ENCODE data around the gene ASIC1.

ASIC1 gene

GRCh38 chr12:50090391-50090790 lies 33.0 kb downstream of the ASIC1 start:
- no peak for TF ChIP-seq EZH2phosphoT487 (conservative IDR thresholded peaks at IDR 0.05; ENCODE audit: low read length)
- TF ChIP-seq, protein P1, sequence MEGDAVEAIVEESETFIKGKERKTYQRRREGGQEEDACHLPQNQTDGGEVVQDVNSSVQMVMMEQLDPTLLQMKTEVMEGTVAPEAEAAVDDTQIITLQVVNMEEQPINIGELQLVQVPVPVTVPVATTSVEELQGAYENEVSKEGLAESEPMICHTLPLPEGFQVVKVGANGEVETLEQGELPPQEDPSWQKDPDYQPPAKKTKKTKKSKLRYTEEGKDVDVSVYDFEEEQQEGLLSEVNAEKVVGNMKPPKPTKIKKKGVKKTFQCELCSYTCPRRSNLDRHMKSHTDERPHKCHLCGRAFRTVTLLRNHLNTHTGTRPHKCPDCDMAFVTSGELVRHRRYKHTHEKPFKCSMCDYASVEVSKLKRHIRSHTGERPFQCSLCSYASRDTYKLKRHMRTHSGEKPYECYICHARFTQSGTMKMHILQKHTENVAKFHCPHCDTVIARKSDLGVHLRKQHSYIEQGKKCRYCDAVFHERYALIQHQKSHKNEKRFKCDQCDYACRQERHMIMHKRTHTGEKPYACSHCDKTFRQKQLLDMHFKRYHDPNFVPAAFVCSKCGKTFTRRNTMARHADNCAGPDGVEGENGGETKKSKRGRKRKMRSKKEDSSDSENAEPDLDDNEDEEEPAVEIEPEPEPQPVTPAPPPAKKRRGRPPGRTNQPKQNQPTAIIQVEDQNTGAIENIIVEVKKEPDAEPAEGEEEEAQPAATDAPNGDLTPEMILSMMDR (IDR thresholded peaks at IDR 0.05; ENCODE audit: insufficient read depth, low read length, poor library complexity, severe bottlenecking) = no peak
- Histone ChIP-seq H2AFZ (ENCODE audit: low read depth, low read length, severe bottlenecking) (no peak overlapping the region), H3K9ac (ENCODE audit: low read length) (no peak overlapping the region), H3K27me3 (ENCODE audit: low read length) (no peaks in the 10 kb centered on the region), H3K36me3 (ENCODE audit: low read length) (peaks cover 23% of the 10 kb centered on the region), H3K4me3 (ENCODE audit: insufficient read depth, low read length, poor library complexity, severe bottlenecking) (no peak overlapping the region), H3K9me2 (replicated peaks; ENCODE audit: insufficient read depth, low read length) (no peaks in the 10 kb centered on the region), H3K27ac (ENCODE audit: low read depth, low read length) (no peak overlapping the region), H3K79me2 (ENCODE audit: insufficient read depth, low read length) (no peaks in the 10 kb centered on the region; the same call in 1 of the 2 replicates), H3K9me3 (ENCODE audit: insufficient read depth, low read length) (no peaks in the 10 kb centered on the region), H3K4me2 (ENCODE audit: low read depth, low read length, poor library complexity, severe bottlenecking) (no peak overlapping the region), H3F3A (ENCODE audit: insufficient read depth) (peaks cover 21% of the 10 kb centered on the region), H4K20me1 (ENCODE audit: low read depth, low read length) (no peaks in the 10 kb centered on the region)

- H3K9me2 ChIP-seq (replicated peaks; ENCODE audit: insufficient read depth, low read length) = no peaks in the 10 kb centered on the region
- peaks cover 12% of the 10 kb centered on the region; the same call in 1 of the 2 replicates for H3K36me3 ChIP-seq (ENCODE audit: low read length)
- no peak for TF ChIP-seq EZH2phosphoT487 (conservative IDR thresholded peaks at IDR 0.05; ENCODE audit: low read length)
- TF ChIP-seq, protein P1 (IDR thresholded peaks at IDR 0.05; ENCODE audit: insufficient read depth, low read length, poor library complexity, severe bottlenecking) = no peak
- H3K27ac ChIP-seq (ENCODE audit: low read depth, low read length) = no peak overlapping the region
- H2AFZ ChIP-seq (ENCODE audit: low read depth, low read length, severe bottlenecking) = no peak overlapping the region
- no peaks in the 10 kb centered on the region for H4K20me1 ChIP-seq (ENCODE audit: low read depth, low read length)
- no peaks in the 10 kb centered on the region for H3K79me2 ChIP-seq (ENCODE audit: insufficient read depth, low read length)
- no peaks in the 10 kb centered on the region for H3F3A ChIP-seq (ENCODE audit: insufficient read depth)
- no peak overlapping the region for H3K4me2 ChIP-seq (ENCODE audit: low read depth, low read length, poor library complexity, severe bottlenecking)
- H3K27me3 ChIP-seq (ENCODE audit: low read length) = no peaks in the 10 kb centered on the region
- no peak overlapping the region for H3K4me3 ChIP-seq (ENCODE audit: insufficient read depth, low read length, poor library complexity, severe bottlenecking)
- H3K9ac ChIP-seq (ENCODE audit: low read length) = no peak overlapping the region
- H3K9me3 ChIP-seq (ENCODE audit: insufficient read depth, low read length) = no peaks in the 10 kb centered on the region
These were observed 40.6 kb downstream of the ASIC1 start for GRCh38 chr12:50097952-50098351.

GRCh38 chr12:50099302-50100008 lies 42.1 kb downstream of the ASIC1 start:
- H3K36me3 ChIP-seq (ENCODE audit: low read length) = peaks cover 9% of the 10 kb centered on the region; the same call in 1 of the 2 replicates
- H3K4me2 ChIP-seq (ENCODE audit: low read depth, low read length, poor library complexity, severe bottlenecking) = no peak overlapping the region
- H3K27me3 ChIP-seq (ENCODE audit: low read length) = no peaks in the 10 kb centered on the region
- H3K9me3 ChIP-seq (ENCODE audit: insufficient read depth, low read length) = no peaks in the 10 kb centered on the region
- H3K79me2 ChIP-seq (ENCODE audit: insufficient read depth, low read length) = no peaks in the 10 kb centered on the region
- TF ChIP-seq, protein P1 (IDR thresholded peaks at IDR 0.05; ENCODE audit: insufficient read depth, low read length, poor library complexity, severe bottlenecking) = no peak
- no peak for TF ChIP-seq EZH2phosphoT487 (conservative IDR thresholded peaks at IDR 0.05; ENCODE audit: low read length)
- no peak overlapping the region for H3K9ac ChIP-seq (ENCODE audit: low read length)
- no peak overlapping the region for H2AFZ ChIP-seq (ENCODE audit: low read depth, low read length, severe bottlenecking)
- no peak overlapping the region for H3K4me3 ChIP-seq (ENCODE audit: insufficient read depth, low read length, poor library complexity, severe bottlenecking)
- H3K9me2 ChIP-seq (replicated peaks; ENCODE audit: insufficient read depth, low read length) = no peaks in the 10 kb centered on the region
- no peaks in the 10 kb centered on the region for H4K20me1 ChIP-seq (ENCODE audit: low read depth, low read length)
- no peak overlapping the region for H3K27ac ChIP-seq (ENCODE audit: low read depth, low read length)
- no peaks in the 10 kb centered on the region for H3F3A ChIP-seq (ENCODE audit: insufficient read depth)

Data from SU-DHL-6 (cell line).